ENCODE data around the gene CCDC85C.

DNA sequence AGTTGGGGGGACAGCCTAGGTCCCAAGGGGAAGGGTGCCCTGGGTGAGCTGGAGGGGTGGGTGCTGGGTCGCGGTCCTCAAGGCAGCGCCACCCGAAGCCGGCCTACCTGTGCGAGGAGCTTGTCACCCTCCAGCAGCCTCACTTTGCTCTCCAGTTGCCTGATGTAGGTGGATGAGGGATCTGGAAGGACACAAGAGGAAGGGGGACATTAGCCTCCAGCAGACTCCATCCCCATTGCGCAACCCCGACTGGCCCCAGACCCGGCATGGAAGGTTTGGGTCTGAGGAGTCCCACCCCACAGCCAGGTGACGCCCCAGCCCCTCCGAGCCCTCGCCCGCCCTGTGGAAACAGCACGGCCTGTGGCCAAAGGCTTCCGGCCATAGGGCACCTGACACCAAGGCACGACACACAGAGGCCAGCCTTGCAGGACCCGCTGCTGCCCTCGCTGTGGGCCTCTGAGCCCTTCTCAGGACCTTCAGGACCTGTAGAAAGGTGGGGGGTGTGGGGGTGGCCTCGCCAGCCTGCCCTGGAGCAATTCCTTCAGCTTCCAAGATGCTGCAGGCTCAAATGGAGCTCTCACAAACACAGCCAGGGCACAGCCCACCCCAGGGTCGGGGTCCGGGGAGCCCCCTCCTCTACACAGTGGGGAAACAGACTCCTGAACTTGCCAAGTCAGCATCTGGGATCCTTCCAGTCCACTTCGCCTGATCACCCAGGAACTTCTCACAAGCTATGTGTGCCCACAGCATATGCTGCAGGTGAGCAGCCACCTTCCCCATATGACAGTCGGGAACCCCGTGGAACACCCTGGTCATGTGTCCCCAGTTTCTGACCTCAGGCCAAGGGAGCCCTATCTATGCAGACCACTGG lies 67.9 kb downstream of the CCDC85C start:
- no peak for TF ChIP-seq POLR2A (IDR thresholded peaks at IDR 0.05; ENCODE audit: low read length)
- no peak for TF ChIP-seq GATA1 (IDR thresholded peaks at IDR 0.05; ENCODE audit: low read depth, low read length)

All from erythroblast (primary cell).